Activated gamma-delta T cell (primary cell): Measurements from ENCODE around the gene ZSWIM3.

Experiments
- DNase-seq: peaks from one replicate; lab custom pipeline; 2025; lab: John Stamatoyannopoulos, UW

The ZSWIM3 gene

DNA sequence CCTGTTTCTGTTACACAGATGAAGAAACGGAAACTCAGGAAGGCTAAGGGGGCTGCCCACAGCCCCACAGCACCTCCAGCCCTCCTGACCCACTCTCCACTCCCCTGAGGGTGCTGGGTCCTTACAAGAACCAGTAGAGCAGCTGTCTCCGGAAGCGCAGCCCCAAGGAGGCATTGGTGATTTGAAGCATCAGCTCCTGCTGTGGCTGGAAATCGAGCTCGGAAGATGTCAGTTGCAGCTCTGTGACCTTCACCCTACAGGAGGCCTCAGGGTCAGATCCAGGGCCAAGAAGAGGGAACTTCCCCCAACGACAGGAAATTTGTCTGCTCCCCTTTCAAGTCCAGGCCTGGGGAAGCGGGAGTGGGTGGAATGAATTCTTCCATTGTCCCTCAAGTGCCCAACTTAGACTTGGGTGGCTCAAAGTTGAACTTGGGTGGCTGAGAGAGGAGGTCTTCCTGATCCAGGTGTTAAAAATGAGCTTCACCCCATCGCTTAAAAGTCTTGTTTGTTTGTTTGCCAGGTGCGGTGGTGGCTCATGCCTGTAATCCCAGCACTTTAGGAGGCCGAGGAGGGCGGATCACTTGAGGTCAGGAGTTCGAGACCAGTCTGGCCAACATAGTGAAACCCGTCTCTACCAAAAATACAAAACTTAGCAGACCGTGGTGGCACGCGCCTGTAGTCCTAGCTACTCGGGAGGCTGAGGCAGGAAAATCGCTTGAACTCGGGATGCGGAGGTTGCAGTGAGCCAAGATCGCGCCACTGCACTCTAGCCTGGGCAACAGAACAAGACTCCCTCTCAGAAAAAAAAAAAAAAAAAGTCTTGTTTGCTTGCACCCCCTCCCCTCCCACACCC is 52.6 kb downstream of the ZSWIM3 start:
- DNase-seq, result no peak

DNA sequence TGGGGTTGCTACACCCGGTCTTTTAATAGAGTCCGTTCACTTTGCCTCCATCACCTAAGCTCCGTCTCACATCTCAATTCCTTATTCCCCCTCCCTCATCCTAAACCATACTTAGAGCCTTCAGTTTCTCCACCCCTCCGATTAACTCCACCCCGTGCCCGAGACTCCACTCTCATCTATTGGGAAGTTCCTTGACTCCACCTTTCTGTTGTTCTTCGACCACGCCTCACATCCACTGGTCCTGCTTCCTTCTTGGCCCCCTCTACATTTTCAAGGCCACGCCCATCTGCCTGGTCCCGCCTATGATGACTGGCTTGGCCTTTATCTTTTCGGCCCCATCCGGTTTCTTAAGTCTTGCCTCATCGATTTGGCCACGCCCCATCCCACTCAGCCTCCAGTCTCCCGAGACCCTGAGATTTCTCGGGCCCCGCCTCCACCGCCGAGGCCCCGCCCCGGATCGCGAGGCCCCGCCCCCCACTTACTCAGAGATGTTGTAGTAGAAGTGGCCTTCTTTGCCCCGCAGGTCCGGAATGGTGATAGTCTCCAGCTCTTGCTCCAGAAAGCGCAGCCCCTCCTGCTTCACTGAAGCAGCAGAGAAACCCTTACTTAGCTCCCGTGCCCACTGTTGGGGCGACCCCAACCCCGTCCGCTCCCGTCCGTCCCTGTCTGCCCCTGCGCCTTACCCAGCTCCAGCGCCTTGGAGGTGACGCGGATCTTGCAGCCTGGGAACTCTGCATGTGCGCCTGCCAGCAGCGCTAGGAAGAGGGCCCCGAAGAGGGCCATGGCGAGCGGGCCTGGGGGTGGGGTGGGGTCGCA is 53.5 kb downstream of the ZSWIM3 start:
- DNase-seq, result peak; percentile 72

DNA sequence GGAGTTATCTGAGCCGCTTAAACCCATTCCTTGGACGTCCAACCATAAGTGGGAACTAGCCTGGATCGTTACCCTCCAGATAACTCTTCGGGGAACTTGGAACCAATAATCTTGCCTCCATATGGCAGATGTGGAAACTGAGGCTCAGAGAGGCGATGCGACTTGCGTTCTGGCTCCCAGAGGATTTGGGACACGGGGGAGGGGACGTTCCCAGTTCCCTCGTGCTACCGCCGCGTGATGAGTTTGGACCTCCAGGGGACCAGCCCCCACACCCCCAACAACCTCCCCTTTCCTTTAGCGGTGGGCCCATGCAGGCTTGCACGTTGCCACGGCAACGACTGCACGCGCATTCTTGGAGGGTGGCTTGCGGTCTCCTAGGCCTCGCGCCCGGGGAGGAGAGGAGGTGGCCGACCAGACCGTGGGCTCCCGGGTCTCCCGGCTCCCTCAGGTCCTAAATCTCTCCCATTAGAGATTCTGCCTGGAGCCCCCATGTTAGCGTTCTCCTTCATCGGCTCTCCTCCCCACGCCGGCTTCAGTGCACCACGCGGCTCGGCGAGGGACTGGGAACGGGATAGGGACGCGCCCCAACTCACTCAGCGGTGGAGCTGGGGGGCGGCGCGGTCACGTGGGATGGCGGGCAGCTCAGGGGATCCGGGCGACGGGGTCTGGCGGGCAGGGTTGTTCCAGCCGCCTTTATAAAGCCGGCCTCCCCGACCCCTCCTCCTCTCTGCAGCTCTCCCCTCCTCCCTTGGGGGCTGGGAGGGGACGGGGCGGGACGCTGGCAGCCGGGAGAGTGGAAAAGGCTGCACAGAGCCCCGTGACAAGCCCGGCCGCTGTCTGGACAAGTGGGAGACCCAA is 54.3 kb downstream of the ZSWIM3 start, which contains the start of gene PLTP:
PLTP (minus strand) TSS at position 670 of the 858 bp plus-strand sequence. CDS start 703 bp downstream, outside the sequence.
- peak; percentile 23 for DNase-seq

DNA sequence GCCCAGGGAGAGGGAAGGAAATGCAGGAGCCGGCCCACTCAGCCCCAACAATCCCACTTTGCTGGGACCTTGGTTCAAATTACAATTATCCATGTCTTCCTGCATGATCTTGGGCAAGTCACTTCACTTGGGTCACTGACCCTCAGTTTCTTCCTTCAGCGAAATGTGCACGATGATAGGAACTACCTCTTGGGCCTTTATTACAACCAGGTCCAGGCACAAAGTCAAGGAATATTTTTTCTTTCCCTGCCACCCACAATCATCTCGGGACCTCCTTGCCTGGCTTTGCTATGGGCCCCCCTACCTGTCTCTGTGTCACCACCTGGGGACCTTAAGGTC is 54.9 kb downstream of the ZSWIM3 start:
- DNase-seq, result no peak

DNA sequence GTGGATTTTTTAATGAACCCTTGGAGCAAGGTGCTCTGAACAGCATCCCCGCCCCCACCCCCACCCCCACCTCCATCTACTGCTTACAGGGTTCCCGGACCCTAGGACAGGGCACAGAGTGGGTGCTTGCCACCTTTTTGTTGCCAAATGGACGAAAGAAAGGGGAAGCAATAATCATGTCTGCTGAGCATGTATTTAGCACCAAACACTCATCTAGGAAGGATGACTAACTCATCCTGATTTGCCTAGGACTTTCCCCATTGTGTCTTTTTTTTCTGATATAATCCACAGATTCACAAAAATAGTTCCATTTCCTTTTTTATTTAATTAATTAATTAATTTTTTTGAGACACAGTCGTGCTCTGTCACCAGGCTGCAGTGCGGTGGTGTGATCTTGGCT is 55.7 kb downstream of the ZSWIM3 start:
- no peak for DNase-seq

DNA sequence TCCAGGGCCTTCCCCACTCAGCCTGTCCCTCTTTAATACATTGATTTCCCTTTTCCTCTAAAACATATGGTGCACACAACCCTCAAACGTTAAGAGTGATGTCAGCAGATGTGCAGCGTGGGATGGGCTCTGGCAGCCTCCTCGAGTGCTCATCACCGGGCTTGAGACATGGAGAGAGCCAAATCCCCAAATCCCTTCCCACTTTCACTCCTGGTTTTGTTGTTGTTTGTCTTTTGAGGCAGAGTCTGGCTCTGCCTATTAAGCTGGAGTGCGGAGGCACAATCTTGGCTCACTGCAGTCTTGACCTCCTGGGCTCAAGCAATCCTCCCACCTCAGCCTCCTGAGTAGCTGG is 60.4 kb downstream of the ZSWIM3 start:
- DNase-seq, result no peak

DNA sequence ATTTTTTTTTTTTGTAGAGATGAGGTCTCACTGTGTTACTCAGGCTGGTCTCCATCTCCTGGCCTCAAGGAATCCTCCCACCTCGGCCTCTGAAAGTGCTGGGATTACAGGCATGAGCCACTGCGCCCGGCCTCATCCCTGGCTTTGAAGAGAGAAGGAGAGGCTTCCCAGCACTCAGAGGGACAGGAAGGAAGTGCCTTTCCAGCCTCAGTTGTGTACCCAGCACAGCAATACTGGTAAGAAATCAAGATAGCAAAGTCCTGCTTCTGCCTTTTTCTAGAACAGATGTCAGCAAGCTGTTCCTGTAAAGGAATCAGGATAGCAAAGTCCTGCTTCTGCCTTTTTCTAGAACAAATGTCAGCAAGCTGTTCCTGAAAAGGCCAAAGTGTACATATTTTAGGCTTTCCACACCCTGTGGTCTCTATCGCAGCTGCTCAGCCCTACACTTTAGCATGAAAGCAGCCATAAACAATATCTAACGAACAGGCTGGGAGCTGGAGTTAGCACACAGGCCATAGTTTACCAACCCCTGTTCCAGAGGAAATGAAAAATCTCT is 60.8 kb downstream of the ZSWIM3 start:
- no peak for DNase-seq

DNA sequence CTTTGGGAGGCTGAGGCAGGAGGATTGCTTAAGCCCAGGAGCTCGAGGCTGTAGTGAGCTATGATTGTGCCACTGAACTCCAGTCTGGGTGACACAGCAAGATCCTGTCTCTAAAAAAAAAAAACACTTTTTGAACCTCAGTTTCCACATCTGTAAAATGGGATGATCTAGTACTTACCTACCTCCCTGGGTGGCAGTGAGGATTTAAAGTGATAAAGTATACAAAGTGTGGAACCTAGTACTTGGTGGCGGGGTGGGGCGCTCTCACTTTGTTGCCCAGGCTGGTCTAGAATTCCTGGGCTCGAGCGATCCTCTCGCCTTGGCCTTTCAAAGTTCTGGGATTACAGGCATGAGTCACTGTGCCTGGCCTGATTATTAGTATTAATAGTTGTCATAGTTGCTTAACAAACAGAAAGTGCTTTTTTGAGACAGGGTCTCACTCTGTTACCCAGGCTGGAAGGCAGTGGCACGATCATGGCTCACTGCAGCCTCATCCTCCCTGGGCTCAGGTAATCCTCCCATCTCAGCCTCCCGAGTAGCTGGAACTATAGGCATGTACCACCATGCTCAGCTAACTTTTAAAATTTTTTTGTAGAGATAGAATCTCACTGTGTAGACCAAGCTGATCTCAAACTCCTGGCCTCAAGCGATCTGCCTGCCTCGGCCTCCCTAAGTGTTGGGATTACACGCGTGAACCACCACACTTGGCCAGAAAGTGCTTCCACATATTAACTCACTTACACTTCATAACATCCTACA is 61.5 kb downstream of the ZSWIM3 start:
- no peak for DNase-seq

DNA sequence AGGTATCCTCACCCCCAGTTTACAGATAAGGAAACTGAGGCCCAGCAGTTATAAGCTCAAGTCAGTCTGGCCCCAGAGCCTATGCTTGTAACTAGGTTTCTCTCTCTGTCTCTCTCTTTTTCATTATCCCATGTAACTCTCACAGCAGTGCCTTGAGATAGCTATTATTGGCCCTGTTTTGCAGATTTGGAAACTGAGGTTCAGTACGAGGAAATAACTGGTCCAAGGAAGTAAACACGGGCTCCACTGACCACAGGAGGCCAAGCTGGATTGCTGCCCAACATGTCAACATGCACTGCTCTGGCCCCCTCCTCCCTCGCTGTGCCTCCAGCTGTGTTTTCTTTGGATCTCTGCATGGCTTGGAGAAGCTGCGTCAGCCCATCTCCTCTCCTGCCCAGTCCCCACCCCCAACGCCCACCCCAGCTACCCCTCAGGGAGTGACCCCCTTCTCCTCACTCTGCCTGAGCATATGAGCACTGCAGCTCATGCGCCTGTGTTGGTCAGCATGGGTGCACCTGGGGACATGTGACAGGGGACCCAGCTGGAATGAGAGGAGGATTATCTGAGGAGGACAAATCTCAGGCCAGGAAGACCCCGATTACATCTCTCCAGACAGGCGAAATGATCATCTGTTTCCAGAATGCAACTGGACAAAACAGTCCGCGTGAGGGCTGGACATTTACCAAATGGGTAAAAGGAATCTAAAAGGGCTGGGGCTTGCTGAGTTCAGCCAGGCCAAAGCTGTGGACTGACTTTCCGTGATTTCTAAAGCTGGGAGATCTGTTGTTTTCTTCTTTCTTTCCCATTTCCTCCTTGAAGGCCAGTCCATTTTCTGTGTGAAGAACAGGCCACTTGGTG is 62.4 kb downstream of the ZSWIM3 start:
- DNase-seq, result no peak

DNA sequence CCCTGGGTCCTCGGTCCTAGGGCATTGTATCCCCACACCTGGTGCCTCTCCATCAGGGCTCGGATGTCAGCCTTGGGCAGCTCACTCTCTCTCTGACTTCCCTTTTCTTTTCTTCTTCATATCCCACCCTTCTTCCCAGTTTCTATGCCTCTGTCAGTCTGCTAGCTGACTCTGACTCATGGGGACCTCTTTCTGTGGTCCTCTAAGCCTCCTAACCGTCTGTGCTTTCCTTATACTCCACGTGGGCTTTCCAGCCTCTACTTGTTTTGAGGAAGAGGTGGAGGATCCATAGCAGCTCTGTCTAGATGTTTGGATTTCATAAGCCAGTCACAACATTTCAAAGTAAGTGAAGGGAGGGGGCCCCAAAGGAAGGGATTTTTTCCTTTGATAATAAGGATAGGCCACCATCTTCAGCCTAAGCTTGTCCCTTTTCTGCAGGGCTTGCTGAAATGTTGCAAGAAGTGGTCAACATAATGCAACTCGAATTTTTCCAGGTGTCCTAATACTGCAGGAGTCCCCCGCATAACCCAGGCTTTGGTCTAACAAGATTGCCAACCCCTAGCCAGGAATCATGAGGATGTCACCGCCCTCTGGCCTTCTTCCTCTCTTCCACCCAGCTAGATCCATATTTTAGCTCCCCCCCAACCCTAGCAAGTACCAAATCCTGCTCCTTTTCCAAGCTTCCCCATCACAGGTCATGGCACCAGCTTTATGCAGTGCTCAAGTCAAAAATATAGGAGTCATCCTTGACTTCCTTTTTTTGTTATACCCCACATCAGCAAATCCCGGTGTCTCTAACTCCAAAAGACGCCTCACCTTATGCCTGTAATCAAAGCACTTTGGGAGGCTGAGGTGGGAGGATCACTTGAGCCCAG is 63.3 kb downstream of the ZSWIM3 start:
- DNase-seq, result no peak

DNA sequence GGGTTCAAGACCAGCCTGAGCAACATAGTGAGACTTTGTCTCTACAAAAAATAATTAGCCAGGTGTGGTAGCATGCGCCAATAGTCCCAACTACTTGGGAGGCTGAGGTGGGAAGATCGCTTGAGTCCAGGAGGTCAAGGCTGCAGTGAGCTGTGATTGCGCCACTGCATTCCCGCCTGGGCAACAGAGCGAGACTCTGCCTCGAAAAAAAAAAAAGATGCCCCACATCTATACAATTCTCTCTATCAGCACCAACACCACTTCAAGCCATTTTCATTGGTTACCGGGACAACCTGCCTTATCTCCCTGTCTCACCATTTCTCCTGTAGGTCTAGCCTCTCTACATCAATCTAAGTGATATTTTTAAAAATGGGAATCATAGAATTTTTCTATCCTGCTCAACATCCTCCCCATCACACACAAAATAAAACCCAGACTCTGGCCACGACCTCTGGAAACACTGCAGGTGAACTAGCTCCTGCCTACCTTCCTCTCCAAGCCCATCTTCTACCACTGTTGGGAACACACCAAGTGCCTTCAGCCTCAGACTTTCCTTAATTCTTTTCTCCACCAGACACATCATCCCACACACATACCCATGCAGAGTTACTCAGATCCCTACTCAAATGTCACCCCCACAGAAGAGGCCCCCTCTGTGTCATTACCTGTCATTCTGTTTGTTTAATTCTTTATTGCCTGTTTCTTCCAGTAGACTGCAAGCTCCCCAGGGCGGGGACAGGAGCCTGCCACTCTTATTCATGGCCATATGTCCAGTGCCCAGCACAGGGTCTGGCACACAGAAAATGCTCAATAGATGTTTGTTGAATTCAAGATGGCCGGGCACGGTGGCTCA is 64.1 kb downstream of the ZSWIM3 start:
- DNase-seq, result no peak

DNA sequence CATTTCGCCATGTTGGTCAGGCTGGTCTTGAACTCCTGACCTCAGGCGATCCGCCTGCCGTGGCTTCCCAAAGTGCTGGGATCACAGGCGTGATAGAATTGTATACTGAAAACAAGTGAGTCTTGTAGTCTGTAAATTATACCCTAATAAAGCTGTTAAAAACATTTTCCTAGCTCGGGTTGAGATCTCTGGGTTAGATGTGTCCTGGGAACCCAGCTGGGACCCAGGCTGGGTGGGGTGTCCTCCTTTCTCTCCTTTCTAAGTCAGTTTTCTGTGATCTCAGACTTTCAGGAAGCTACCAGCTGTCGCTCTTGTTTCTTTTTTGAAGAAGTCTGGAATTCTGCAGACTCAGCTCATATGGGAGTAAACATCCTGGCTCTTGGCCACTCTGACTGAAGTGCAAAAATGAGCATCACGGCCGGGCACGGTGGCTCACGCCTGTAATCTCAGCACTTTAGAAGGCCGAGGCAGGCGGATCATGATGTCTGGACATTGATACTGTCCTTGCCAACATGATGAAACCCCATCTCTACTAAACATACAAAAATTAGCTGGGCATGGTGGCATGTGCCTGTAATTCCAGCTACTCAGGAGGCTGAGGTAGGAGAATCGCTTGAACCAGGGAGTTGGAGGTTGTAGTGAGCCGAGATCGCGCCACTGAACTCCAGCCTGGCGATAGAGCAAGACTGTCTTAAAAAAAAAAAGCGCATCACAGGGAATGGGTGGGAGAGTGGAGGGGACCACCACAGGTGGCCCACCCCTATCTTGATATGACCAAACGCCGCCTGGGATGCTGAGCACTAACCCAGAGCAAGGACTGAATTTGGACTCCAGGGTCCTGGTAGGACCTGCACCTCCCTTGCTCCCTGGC is 67.2 kb downstream of the ZSWIM3 start:
- no peak for DNase-seq

DNA sequence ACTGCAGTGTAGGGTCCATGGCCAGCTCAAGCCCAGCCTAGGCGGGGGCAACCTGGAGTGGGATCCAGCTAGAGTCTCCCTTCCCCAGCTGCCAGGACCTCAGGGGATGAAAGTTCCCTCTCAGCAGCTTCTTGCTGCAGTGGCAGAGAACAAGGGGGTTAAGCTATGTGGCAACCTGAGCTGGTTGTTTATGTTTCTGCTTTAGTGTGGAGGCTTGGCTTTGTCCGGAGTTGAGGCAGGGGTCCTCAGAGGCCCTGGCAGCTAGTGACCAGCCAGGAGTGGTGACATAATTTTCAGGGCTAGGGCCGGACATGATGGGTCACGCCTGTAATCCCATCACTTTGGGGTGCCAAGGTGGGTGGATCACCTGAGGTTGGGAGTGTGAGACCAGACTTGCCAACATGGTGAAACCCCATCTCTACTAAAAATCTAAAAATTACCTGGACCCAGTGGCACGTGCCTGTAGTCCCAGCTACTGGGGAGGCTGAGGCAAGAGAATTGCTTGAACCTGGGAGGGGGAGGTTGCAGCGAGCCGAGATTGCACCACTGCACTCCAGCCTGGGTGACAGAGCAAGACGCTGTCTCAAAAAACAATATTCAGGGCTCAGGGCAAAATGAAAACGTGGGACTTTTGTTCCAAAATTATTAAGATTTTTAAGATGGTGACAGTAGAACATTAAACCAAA is 68.5 kb downstream of the ZSWIM3 start:
- DNase-seq, result no peak

DNA sequence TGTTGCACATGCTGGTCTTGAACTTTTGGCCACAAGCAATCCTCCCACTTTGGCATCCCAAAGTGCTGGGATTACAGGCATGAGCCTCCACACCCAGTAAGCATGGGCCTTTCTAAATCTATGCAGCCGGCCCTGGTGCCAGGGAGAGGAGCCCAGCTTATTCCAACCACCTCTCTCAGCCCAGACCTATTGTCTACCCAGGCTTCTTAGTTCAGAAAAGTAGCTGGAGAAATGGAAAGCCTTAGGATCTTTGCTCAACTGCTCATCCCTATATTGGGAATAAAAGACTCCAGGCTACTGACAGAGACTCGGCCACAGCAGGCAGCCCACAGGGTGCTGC is 69.3 kb downstream of the ZSWIM3 start:
- DNase-seq, result no peak

DNA sequence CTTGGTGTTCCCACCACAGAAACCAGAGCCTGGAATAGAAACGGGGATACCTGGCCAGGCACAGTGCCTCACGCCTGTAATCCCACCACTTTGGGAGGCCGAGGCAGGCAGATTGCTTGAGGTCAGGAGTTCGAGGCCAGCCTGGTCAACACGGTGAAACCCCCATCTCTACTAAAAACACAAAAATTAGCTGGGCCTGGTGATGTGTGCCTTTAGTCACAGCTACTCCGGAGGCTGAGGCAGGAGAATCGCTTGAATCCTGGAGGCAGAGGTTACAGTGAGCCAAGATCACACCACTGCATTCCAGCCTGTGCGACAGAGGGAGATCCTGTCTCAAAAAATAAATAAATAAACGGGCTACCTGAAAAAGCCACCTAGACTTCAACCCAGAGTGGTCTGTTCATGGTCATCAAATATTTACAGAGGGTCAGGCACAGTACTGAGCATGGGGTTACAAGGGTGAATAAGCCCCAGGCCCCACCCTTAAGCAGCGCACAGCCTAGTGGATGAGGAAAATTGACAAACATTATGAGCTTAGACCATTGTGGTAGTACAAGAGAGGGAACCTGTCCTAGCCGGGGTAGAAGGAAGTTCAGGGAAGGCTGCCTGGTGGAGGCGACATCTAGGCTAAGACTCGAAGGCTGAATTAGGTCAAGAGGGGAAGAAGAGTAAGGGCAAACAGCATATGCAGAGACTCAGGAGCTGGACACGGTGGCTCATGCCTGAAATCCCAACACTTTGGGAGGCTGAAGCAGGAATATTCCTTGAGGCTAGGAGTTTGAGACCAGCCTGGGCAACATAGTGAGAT is 69.9 kb downstream of the ZSWIM3 start:
- no peak for DNase-seq
